Small intestine (tissue), 7 donors: ENCODE measurements around the gene CBR1. TPM values are rescaled to one million over a fixed set of nuclear protein-coding genes. Genes with fewer than 3 reads are reported as not detected.

Source experiments
- DNase-seq, 2 donors: peaks; one replicate each; pipeline versions ENCODE4 v3.0.0 to v3.0.0-alpha.2; 2013
- FAIRE-seq: peaks from 2 replicates; lab custom pipeline; 2012; peaks lifted over from hg19 to GRCh38; lab: Jason Lieb, UNC
- H3K27ac ChIP-seq, 3 donors: one replicate each; pipeline ENCODE4 v1.5.1; 2013; ENCODE audit warnings: low read length in 2 of 3, mild to moderate bottlenecking in 2 of 3, control low read depth in 1 of 3, inconsistent platforms in 1 of 3, low read depth in 1 of 3, moderate library complexity in 1 of 3
- H3K27me3 ChIP-seq, 3 donors: one replicate each; pipeline ENCODE4 v1.6.1; 2013; ENCODE audit warnings: low read length in 3 of 3, inconsistent platforms in 1 of 3; ENCODE audit not compliant: control insufficient read depth in 3 of 3, insufficient read depth in 3 of 3
- H3K36me3 ChIP-seq, 3 donors: one replicate each; pipeline ENCODE4 v1.6.1; 2013; ENCODE audit warnings: low read length in 3 of 3, inconsistent platforms in 1 of 3, low read depth in 1 of 3, mild to moderate bottlenecking in 1 of 3, moderate library complexity in 1 of 3; ENCODE audit not compliant: control insufficient read depth in 3 of 3, insufficient read depth in 2 of 3
- H3K4me1 ChIP-seq, 3 donors: one replicate each; pipeline ENCODE4 v1.6.1; 2013; ENCODE audit warnings: low read length in 2 of 3, inconsistent platforms in 1 of 3, low read depth in 1 of 3, mild to moderate bottlenecking in 1 of 3, moderate library complexity in 1 of 3; ENCODE audit not compliant: control insufficient read depth in 3 of 3, insufficient read depth in 2 of 3
- H3K4me3 ChIP-seq, 3 donors: one replicate each; pipeline ENCODE4 v1.5.1; 2013; ENCODE audit warnings: low read length in 3 of 3, control low read depth in 1 of 3, inconsistent platforms in 1 of 3, low read depth in 1 of 3, mild to moderate bottlenecking in 1 of 3, moderate library complexity in 1 of 3
- H3K9me3 ChIP-seq, 2 donors: one replicate each; pipeline ENCODE4 v1.6.1; 2013; ENCODE audit warnings: low read depth in 1 of 2, low read length in 1 of 2; ENCODE audit not compliant: control insufficient read depth in 2 of 2, insufficient read depth in 1 of 2
- WGBS, 3 donors: extraction: QIAGEN DNeasy Blood & Tissue Kit; methylation state at CpG; one replicate each; pipeline ENCODE4 v1.1.7; 2013; 5-methylcytosine and 5-hydroxymethylcytosine counted together
- polyA plus RNA-seq, 4 donors: library from polyadenylated mRNA; stranded (reverse) in 3 of 4; unstranded in 1 of 4; fragments of 200-250 nt in 3 of 4; fragments of 120-200 nt in 1 of 4; gene quantifications; one replicate each; pipeline versions ENCODE4 v1.2.1 to v1.2.3, GENCODE V29; 2013
- donor health status: healthy with polysubstance abuse.
- donor health status: control.
- donor health status: control.
- donor health status: Bipolar disorder and iron deficiency.
- donor health status: healthy.

The CBR1 gene
- polyA plus RNA-seq, 4 donors: 60.5 to 1,932 (median 958) TPM

DNA sequence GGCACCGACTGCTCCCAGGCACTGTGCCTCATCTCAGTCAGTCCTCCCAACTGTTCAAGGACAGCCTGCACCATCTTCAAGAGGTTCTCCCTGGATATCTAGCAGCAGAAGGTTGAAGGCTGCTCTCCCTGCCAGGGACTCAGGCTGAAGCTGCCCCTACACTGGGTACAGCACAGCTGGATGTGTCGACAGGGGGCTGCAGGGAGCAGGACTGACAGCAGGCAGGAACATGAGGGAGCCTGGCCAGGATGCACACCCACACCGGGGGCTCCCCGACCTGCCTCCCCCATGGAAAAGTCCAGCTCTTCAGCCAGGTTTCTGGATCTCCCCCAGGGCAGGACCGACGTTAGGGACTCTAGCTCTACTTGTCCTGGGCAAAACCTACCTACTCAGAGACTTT, 30.0 kb upstream of the CBR1 start:
- no peak for DNase-seq
- 88 to 95% (median 93%) methylated on average over 6 of the region's 6 CpGs for WGBS, 3 donors
- no peak for FAIRE-seq
- H3K4me1 ChIP-seq: peaks cover 0 to 8% (median 0%) of the 10 kb centered on the region in 3 donors
- H3K27me3 ChIP-seq: no peaks in the 10 kb centered on the region
- no peak overlapping the region for H3K4me3 ChIP-seq
- H3K27ac ChIP-seq: no peak overlapping the region
- H3K36me3 ChIP-seq: peaks cover 18 to 44% (median 21%) of the 10 kb centered on the region in 3 donors
- H3K9me3 ChIP-seq: no peaks in the 10 kb centered on the region

- Histone ChIP-seq H3K27ac (no peak overlapping the region), H3K9me3 (no peaks in the 10 kb centered on the region), H3K4me3 (no peak overlapping the region), H3K36me3 (peaks cover 17 to 44% (median 24%) of the 10 kb centered on the region in 3 donors), H3K27me3 (no peaks in the 10 kb centered on the region), H3K4me1 (peaks cover 0 to 3% (median 0%) of the 10 kb centered on the region in 3 donors)
- DNase-seq (no peak), FAIRE-seq (no peak)
- 84 to 90% (median 84%) methylated on average over 2 of the region's 2 CpGs for WGBS, 3 donors
These were observed 29.4 kb upstream of the CBR1 start for GRCh38 chr21:36040389-36040788.

DNA sequence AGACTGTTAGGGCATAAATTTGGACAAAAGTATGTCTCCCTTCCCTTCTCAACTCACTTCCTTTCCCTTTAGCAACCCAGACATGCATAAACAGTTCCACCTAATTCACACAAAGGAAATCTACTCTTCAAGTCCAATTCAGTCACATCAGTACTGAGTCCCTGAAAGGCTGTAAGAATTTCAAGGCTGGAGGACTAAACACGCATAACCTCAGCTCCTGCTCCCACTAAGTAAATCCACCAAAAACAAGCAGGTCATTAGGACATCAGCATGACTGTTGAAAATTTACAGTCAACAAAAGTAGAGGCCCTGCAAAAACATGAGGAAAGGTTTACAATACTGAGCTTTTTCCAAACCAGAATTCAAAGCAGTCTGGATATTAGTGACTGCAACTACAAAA, 27.9 kb upstream of the CBR1 start:
- Histone ChIP-seq H3K4me3 (no peak overlapping the region), H3K36me3 (peaks cover 18 to 43% (median 26%) of the 10 kb centered on the region in 3 donors), H3K27me3 (no peaks in the 10 kb centered on the region), H3K27ac (no peak overlapping the region), H3K9me3 (no peaks in the 10 kb centered on the region), H3K4me1 (no peaks in the 10 kb centered on the region)
- FAIRE-seq (no peak), DNase-seq (no peak)
- 90 to 93% (median 90%) methylated on average over 1 of the region's 1 CpG for WGBS, 3 donors

- DNase-seq (no peak), FAIRE-seq (no peak)
- H3K36me3 ChIP-seq: peaks cover 24 to 54% (median 25%) of the 10 kb centered on the region in 3 donors
- no peak overlapping the region for H3K4me3 ChIP-seq
- no peaks in the 10 kb centered on the region for H3K27me3 ChIP-seq
- H3K9me3 ChIP-seq: no peaks in the 10 kb centered on the region
- H3K4me1 ChIP-seq: no peaks in the 10 kb centered on the region
- no peak overlapping the region for H3K27ac ChIP-seq
- WGBS, 3 donors: 82 to 87% (median 83%) methylated on average over 10 of the region's 10 CpGs
These were observed 25.8 kb upstream of the CBR1 start for GRCh38 chr21:36044056-36044455.

DNA sequence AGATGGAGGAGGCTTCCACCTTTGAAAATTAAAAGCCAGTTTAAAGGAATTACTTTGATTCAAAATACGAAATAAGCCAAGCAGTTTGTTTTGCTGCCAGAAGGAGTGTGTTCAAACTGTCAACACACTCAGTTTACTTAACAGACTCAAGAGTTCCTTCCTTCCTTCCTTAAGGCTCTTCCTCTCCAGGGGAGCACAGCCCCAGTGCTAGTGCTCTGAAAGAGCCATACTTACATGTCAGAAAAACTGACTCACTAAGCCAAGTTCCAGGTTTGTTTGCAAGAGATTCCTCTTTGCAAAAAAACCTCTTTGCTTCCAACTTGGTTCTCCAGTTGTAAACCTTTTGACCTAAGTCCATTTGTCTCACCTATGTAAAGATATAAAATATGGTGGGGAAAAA, 23.8 kb upstream of the CBR1 start:
- Histone ChIP-seq H3K9me3 (no peaks in the 10 kb centered on the region), H3K27me3 (no peaks in the 10 kb centered on the region), H3K36me3 (peaks cover 19 to 56% (median 23%) of the 10 kb centered on the region in 3 donors), H3K4me1 (no peaks in the 10 kb centered on the region), H3K4me3 (no peak overlapping the region), H3K27ac (no peak overlapping the region)
- 76 to 96% (median 92%) methylated on average over 1 of the region's 1 CpG for WGBS, 3 donors
- DNase-seq (no peak), FAIRE-seq (no peak)

GRCh38 chr21:36047139-36047538, 22.7 kb upstream of the CBR1 start:
- no peak for DNase-seq

GRCh38 chr21:36048357-36048756, 21.5 kb upstream of the CBR1 start:
- Histone ChIP-seq H3K27me3 (no peaks in the 10 kb centered on the region), H3K4me1 (peaks cover 0 to 5% (median 0%) of the 10 kb centered on the region in 3 donors), H3K9me3 (no peaks in the 10 kb centered on the region), H3K4me3 (no peak overlapping the region), H3K27ac (no peak overlapping the region), H3K36me3 (peaks cover 17 to 55% (median 24%) of the 10 kb centered on the region in 3 donors)
- 83 to 92% (median 91%) methylated on average over 7 of the region's 7 CpGs for WGBS, 3 donors
- no peak for FAIRE-seq
- DNase-seq: no peak

More at GRCh38 chr21:36047139-36047538, 22.7 kb upstream of the CBR1 start:
- 79 to 87% (median 82%) methylated on average over 7 of the region's 7 CpGs for WGBS, 3 donors
- Histone ChIP-seq H3K9me3 (no peaks in the 10 kb centered on the region), H3K4me1 (no peaks in the 10 kb centered on the region), H3K36me3 (peaks cover 19 to 55% (median 23%) of the 10 kb centered on the region in 3 donors), H3K27ac (no peak overlapping the region), H3K4me3 (no peak overlapping the region), H3K27me3 (no peaks in the 10 kb centered on the region)
- no peak for FAIRE-seq

- no peaks in the 10 kb centered on the region for H3K9me3 ChIP-seq
- H3K36me3 ChIP-seq: peaks cover 16 to 56% (median 28%) of the 10 kb centered on the region in 3 donors
- H3K27ac ChIP-seq: peak overlapping the region in 1 of 3 donors; percentile 54
- H3K27me3 ChIP-seq: no peaks in the 10 kb centered on the region
- FAIRE-seq (no peak), DNase-seq (no peak)
- 80 to 82% (median 82%) methylated on average over 10 of the region's 10 CpGs for WGBS, 3 donors
- H3K4me3 ChIP-seq: no peak overlapping the region
- H3K4me1 ChIP-seq: peaks cover 0 to 10% (median 0%) of the 10 kb centered on the region in 3 donors
These were observed 16.7 kb upstream of the CBR1 start for GRCh38 chr21:36052860-36053714.
